Heart right ventricle (tissue), 16 donors: ENCODE results near the gene SHANK1. TPM values are rescaled to one million over a fixed set of nuclear protein-coding genes. Genes with fewer than 3 reads are reported as not detected.

Source experiments
- ATAC-seq, 8 donors: fragments of 200-7000 bp; cut with Tn5 transposase; one replicate each; pipeline ENCODE4 v1.9.1; 2020; ENCODE audit warnings: mild to moderate bottlenecking in 8 of 8, moderate library complexity in 8 of 8, moderate number of reproducible peaks in 1 of 8
- DNase-seq, 2 donors: peaks; one replicate each; pipeline ENCODE4 v3.0.0-alpha.2; 2020
- H3K27ac ChIP-seq, 10 donors: fragments of 200-600 bp; sonication (generic) in 2 of 10; one replicate each; pipeline versions ENCODE4 v1.5.0 to v1.8.0; 2020 to 2022; ENCODE audit warnings: mild to moderate bottlenecking in 3 of 10
- H3K27me3 ChIP-seq, 7 donors: fragments of 200-600 bp; one replicate each; pipeline ENCODE4 v1.8.0; 2021 to 2022; ENCODE audit warnings: mild to moderate bottlenecking in 2 of 7
- H3K36me3 ChIP-seq, 9 donors: fragments of 200-600 bp; sonication (generic) in 1 of 9; one replicate each; pipeline versions ENCODE4 v1.5.0 to v1.8.0; 2020 to 2022; ENCODE audit warnings: mild to moderate bottlenecking in 2 of 9
- H3K4me1 ChIP-seq, 9 donors: fragments of 200-600 bp; sonication (generic) in 1 of 9; one replicate each; pipeline versions ENCODE4 v1.5.0 to v1.8.0; 2020 to 2022; ENCODE audit warnings: mild to moderate bottlenecking in 4 of 9
- H3K4me3 ChIP-seq, 10 donors: fragments of 200-600 bp; sonication (generic) in 2 of 10; one replicate each; pipeline versions ENCODE4 v1.5.0 to v1.8.0; 2020 to 2022; ENCODE audit warnings: mild to moderate bottlenecking in 7 of 10, moderate library complexity in 2 of 10
- H3K9me3 ChIP-seq, 11 donors: fragments of 200-600 bp in 10 of 11; sonication (generic) in 2 of 11; one replicate each; pipeline versions ENCODE4 v1.5.0 to v1.8.0; 2013 to 2022; ENCODE audit warnings: mild to moderate bottlenecking in 2 of 11, control low read depth in 1 of 11, moderate library complexity in 1 of 11
- CTCF ChIP-seq, 9 donors: fragments of 200-600 bp; sonication (generic) in 2 of 9; IDR thresholded peaks; one replicate each; pipeline versions ENCODE4 v1.5.0 to v1.8.0; 2021 to 2022; ENCODE audit warnings: antibody characterized with exemption in 9 of 9, mild to moderate bottlenecking in 5 of 9, moderate library complexity in 1 of 9
- WGBS, 2 donors: extraction: QIAGEN DNeasy Blood & Tissue Kit; methylation state at CpG; one replicate each; pipeline ENCODE4 v1.1.7; 2013; ENCODE audit warnings: inconsistent platforms in 1 of 2; 5-methylcytosine and 5-hydroxymethylcytosine counted together
- intact Hi-C, 10 donors: fragments of 100-400 bp; cut with DNase I; formaldehyde crosslinking; loops; one replicate each; pipeline versions ENCODE4 v1.11.1 to v1.14.2; 2022
- polyA plus RNA-seq, 2 donors: library from polyadenylated mRNA; stranded (reverse); fragments of 200-250 nt; gene quantifications; one replicate each; pipeline ENCODE4 v1.2.3, GENCODE V29; 2013
- total RNA-seq, 10 donors: library from RNA; stranded (reverse); fragmentation: NEBNext Ultra II Directional in 3 of 10; extraction: Animal tissue kit (Norgen Biotek cat#: 25700) in 3 of 10; gene quantifications; one replicate each; pipeline versions ENCODE4 v1.2.1 to v1.2.4, GENCODE V29; 2021 to 2023
- donor health status: Arrhythmogenic right ventricular cardiomyopathy.
- donor health status: ischemic (EF 13 %, LVEDD 7.1; RV severe dilation, severe dysfunction).
- donor health status: healthy with polysubstance abuse.
- donor health status: DM: no; HTN: yes; CAD: no.
- donor health status: DM: no; HTN: no; CAD: no.
- donor health status: ischemic (EF 25% LVEDD 6.9; RV normal size, moderate dysfunction).
- donor health status: ischemic (EF 25% LVEDD 5.7; RV mildly dilated, moderate dysfunction).
- donor health status: healthy.
- donor health status: DM: yes; HTN: yes; CAD: no.
- donor health status: Ischemic cardiomyopathy.
- donor health status: ischemic (EF 35%, LVEDD 5.7; RV mildly dilated, moderate dysfunction).
- donor health status: nonischemic (EF 11% LVEDD 7.7; RV severe dilation, severe dysfunction).
- donor health status: DM: yes; HTN: yes; CAD: no.
- donor health status: PGD.
- donor health status: ischemic (EF 29% LVEDD 5.4; RV normal size, mild dysfunction).
- donor health status: nonischemic (EF 23%, LVEDD 6.1; RV moderate dilation, normal function).

Gene SHANK1
- total and polyA plus RNA-seq, 12 donors, result 0.07 to 1.5 (median 0.37) TPM; not detected in 1

GRCh38 chr19:50716178-50717025 is 3.2 kb downstream of the SHANK1 start:
- DNase-seq, result no peak
- WGBS, 2 donors, result 80 to 87% methylated on average over 38 to 39 of the region's 39 CpGs
- Histone ChIP-seq H3K4me1 (peaks cover 0 to 14% (median 11%) of the 10 kb centered on the region in 9 donors), H3K9me3 (no peaks in the 10 kb centered on the region), H3K27ac (no peak overlapping the region), H3K4me3 (no peak overlapping the region), H3K27me3 (peaks cover 0 to 85% (median 55%) of the 10 kb centered on the region in 7 donors), H3K36me3 (no peaks in the 10 kb centered on the region)
- no peak for ATAC-seq
- intact Hi-C loops, result loop anchor here in 1 of 10 donors (5.0 kb wide), 1 partner anchor 66 kb away; no protein-coding TSS in a partner anchor
- no peak for TF ChIP-seq CTCF (IDR thresholded peaks at IDR 0.05)

GRCh38 chr19:50713556-50714236 is 5.9 kb downstream of the SHANK1 start:
- peaks cover 0 to 81% (median 59%) of the 10 kb centered on the region in 7 donors for H3K27me3 ChIP-seq
- H3K9me3 ChIP-seq, result no peaks in the 10 kb centered on the region
- H3K27ac ChIP-seq, result no peak overlapping the region
- ATAC-seq (no peak), DNase-seq (no peak)
- WGBS, 2 donors, result 89 to 90% methylated on average over 22 of the region's 22 CpGs
- TF ChIP-seq CTCF (IDR thresholded peaks at IDR 0.05), result no peak
- H3K36me3 ChIP-seq, result no peaks in the 10 kb centered on the region
- peaks cover 0 to 9% (median 7%) of the 10 kb centered on the region in 9 donors for H3K4me1 ChIP-seq
- no peak overlapping the region for H3K4me3 ChIP-seq
- intact Hi-C loops, result no loop called here

GRCh38 chr19:50712833-50713232 is 6.8 kb downstream of the SHANK1 start:
- Histone ChIP-seq H3K4me3 (no peak overlapping the region), H3K9me3 (no peaks in the 10 kb centered on the region), H3K4me1 (peaks cover 0 to under 1% (median 0%) of the 10 kb centered on the region in 9 donors), H3K36me3 (no peaks in the 10 kb centered on the region), H3K27ac (no peak overlapping the region), H3K27me3 (peaks cover 0 to 76% (median 50%) of the 10 kb centered on the region in 7 donors)
- intact Hi-C loops, result no loop called here
- TF ChIP-seq CTCF (IDR thresholded peaks at IDR 0.05), result no peak
- no peak for ATAC-seq
- WGBS, 2 donors, result 75 to 79% methylated on average over 6 of the region's 6 CpGs
- no peak for DNase-seq

GRCh38 chr19:50711805-50712204 is 7.8 kb downstream of the SHANK1 start:
- H3K9me3 ChIP-seq, result no peaks in the 10 kb centered on the region
- ATAC-seq, result no peak
- no peak overlapping the region for H3K4me3 ChIP-seq
- H3K36me3 ChIP-seq, result no peaks in the 10 kb centered on the region
- intact Hi-C loops, result no loop called here
- no peak overlapping the region for H3K27ac ChIP-seq
- DNase-seq, result no peak
- peaks cover 0 to 66% (median 40%) of the 10 kb centered on the region in 7 donors for H3K27me3 ChIP-seq
- no peak for TF ChIP-seq CTCF (IDR thresholded peaks at IDR 0.05)
- H3K4me1 ChIP-seq, result no peaks in the 10 kb centered on the region
- WGBS, 2 donors, result 86 to 87% methylated on average over 9 of the region's 9 CpGs
